NCI-H187 (cell line): ENCODE results near the gene ZNF414.

Source experiments
- DNase-seq, 2 experiments: peaks; one replicate each; lab custom pipeline; 2025; lab: John Stamatoyannopoulos, UW

Gene ZNF414

GRCh38 chr19:8490395-8490760, 23.6 kb downstream of the ZNF414 start:
- DNase-seq: no peak

- no peak for DNase-seq
These were observed 24.2 kb downstream of the ZNF414 start for GRCh38 chr19:8489561-8490394.

GRCh38 chr19:8488365-8488764, 25.6 kb downstream of the ZNF414 start:
- DNase-seq: no peak

- DNase-seq: no peak
These were observed 26.7 kb downstream of the ZNF414 start for GRCh38 chr19:8487137-8487851.

- no peak for DNase-seq
These were observed 27.3 kb downstream of the ZNF414 start for GRCh38 chr19:8486661-8487136.

GRCh38 chr19:8485561-8486371, 28.2 kb downstream of the ZNF414 start:
- no peak for DNase-seq

GRCh38 chr19:8484331-8484894, 29.6 kb downstream of the ZNF414 start:
- no peak for DNase-seq

- DNase-seq: no peak
These were observed 30.8 kb downstream of the ZNF414 start for GRCh38 chr19:8483165-8483564.

- DNase-seq: no peak
These were observed 31.3 kb downstream of the ZNF414 start for GRCh38 chr19:8482696-8483095.

- no peak for DNase-seq
These were observed 32.4 kb downstream of the ZNF414 start for GRCh38 chr19:8481616-8482015.

GRCh38 chr19:8481201-8481600, 32.8 kb downstream of the ZNF414 start:
- DNase-seq: no peak

- DNase-seq: no peak
These were observed 35.4 kb downstream of the ZNF414 start for GRCh38 chr19:8478598-8478997.

GRCh38 chr19:8477889-8478288, 36.1 kb downstream of the ZNF414 start:
- no peak for DNase-seq

GRCh38 chr19:8476524-8476923, 37.4 kb downstream of the ZNF414 start:
- DNase-seq: no peak

GRCh38 chr19:8475005-8475404, 39.0 kb downstream of the ZNF414 start:
- DNase-seq: no peak

- DNase-seq: no peak
These were observed 40.1 kb downstream of the ZNF414 start for GRCh38 chr19:8473648-8474476.

GRCh38 chr19:8469613-8470368, 44.2 kb downstream of the ZNF414 start:
- DNase-seq: no peak

GRCh38 chr19:8468761-8469373, 45.1 kb downstream of the ZNF414 start:
- DNase-seq: no peak

GRCh38 chr19:8468124-8468523, 45.8 kb downstream of the ZNF414 start:
- no peak for DNase-seq

GRCh38 chr19:8466018-8466417, 47.9 kb downstream of the ZNF414 start:
- no peak for DNase-seq
